NB4 (cell line): ENCODE measurements around the gene RDX.

Experiments
- DNase-seq: peaks from one replicate; pipeline ENCODE4 v3.0.0; 2010; ENCODE audit warnings: low read depth
- H3K4me3 ChIP-seq: one replicate; pipeline ENCODE4 v1.5.1; 2011; ENCODE audit warnings: mild to moderate bottlenecking, low read depth, low read length, moderate library complexity
- CTCF ChIP-seq: IDR thresholded peaks from one replicate; pipeline ENCODE4 v1.5.1; 2012; ENCODE audit warnings: low read depth, low read length
- MAX ChIP-seq: IDR thresholded peaks from 2 replicates; pipeline ENCODE4 v1.6.1; 2011; ENCODE audit warnings: low read depth, low read length
- MYC ChIP-seq: IDR thresholded peaks from 2 replicates; pipeline ENCODE4 v1.6.1; 2011; ENCODE audit warnings: low read depth, low read length
- POLR2A ChIP-seq: IDR thresholded peaks from 2 replicates; pipeline ENCODE4 v1.6.1; 2011; ENCODE audit warnings: mild to moderate bottlenecking; ENCODE audit not compliant: insufficient read length; ENCODE audit errors: extremely low read depth

The RDX gene

GRCh38 chr11:110168033-110168803 lies 128.2 kb downstream of the RDX start:
- no peak overlapping the region for H3K4me3 ChIP-seq
- no peak for DNase-seq
- TF ChIP-seq MAX (no peak), MYC (no peak), CTCF (no peak), POLR2A (no peak)

GRCh38 chr11:110165039-110165925 lies 131.1 kb downstream of the RDX start:
- no peak overlapping the region for H3K4me3 ChIP-seq
- no peak for TF ChIP-seq CTCF
- no peak for TF ChIP-seq POLR2A
- TF ChIP-seq MAX: no peak
- no peak for TF ChIP-seq MYC

GRCh38 chr11:110162216-110162615 lies 134.2 kb downstream of the RDX start:
- no peak for DNase-seq
- TF ChIP-seq CTCF: no peak
- TF ChIP-seq MYC: no peak
- no peak for TF ChIP-seq POLR2A
- TF ChIP-seq MAX: no peak
- H3K4me3 ChIP-seq: no peak overlapping the region

More at GRCh38 chr11:110165039-110165925, 131.1 kb downstream of the RDX start:
- no peak for DNase-seq

GRCh38 chr11:110161061-110161460 lies 135.4 kb downstream of the RDX start:
- no peak for DNase-seq
- TF ChIP-seq POLR2A: no peak
- no peak for TF ChIP-seq CTCF
- no peak for TF ChIP-seq MAX
- no peak for TF ChIP-seq MYC
- no peak overlapping the region for H3K4me3 ChIP-seq

- no peak for TF ChIP-seq MAX
- no peak for TF ChIP-seq POLR2A
- no peak for TF ChIP-seq MYC
- TF ChIP-seq CTCF: no peak
- no peak for DNase-seq
- H3K4me3 ChIP-seq: no peak overlapping the region
Observed at GRCh38 chr11:110160437-110160836, 136.0 kb downstream of the RDX start.
